Amygdala (tissue), 56 donors: Measurements from ENCODE around the gene PHF21B.
"Not testable (repeated sequence)": the region's sequence is repeated elsewhere in the genome, so short reads cannot be mapped to it uniquely, and the experiment has no call there.

Source experiments
- DNase-seq, 56 donors: peaks; one replicate each; lab custom pipeline; 2025; lab: John Stamatoyannopoulos, UW

Gene PHF21B

GRCh38 chr22:44925465-44926123 lies 84.2 kb downstream of the PHF21B start:
- no peak for DNase-seq

- DNase-seq, result no peak
Measured at GRCh38 chr22:44924710-44925109, 85.1 kb downstream of the PHF21B start.

GRCh38 chr22:44924098-44924497 lies 85.7 kb downstream of the PHF21B start:
- no peak for DNase-seq

GRCh38 chr22:44921766-44922165 lies 88.0 kb downstream of the PHF21B start:
- DNase-seq, result not testable (repeated sequence)

- DNase-seq, result no peak
Measured at GRCh38 chr22:44920183-44920582, 89.6 kb downstream of the PHF21B start.

GRCh38 chr22:44919691-44920090 lies 90.1 kb downstream of the PHF21B start:
- no peak for DNase-seq

GRCh38 chr22:44918925-44919392 lies 90.8 kb downstream of the PHF21B start:
- no peak for DNase-seq

- no peak for DNase-seq
Measured at GRCh38 chr22:44918166-44918924, 91.5 kb downstream of the PHF21B start.

- no peak for DNase-seq
Measured at GRCh38 chr22:44917372-44918165, 92.2 kb downstream of the PHF21B start.

GRCh38 chr22:44916281-44917231 lies 93.2 kb downstream of the PHF21B start:
- no peak for DNase-seq

- no peak for DNase-seq
Measured at GRCh38 chr22:44915441-44915840, 94.4 kb downstream of the PHF21B start.

- DNase-seq, result no peak
Measured at GRCh38 chr22:44914026-44914721, 95.6 kb downstream of the PHF21B start.

- no peak for DNase-seq
Measured at GRCh38 chr22:44913198-44913983, 96.4 kb downstream of the PHF21B start.

GRCh38 chr22:44909241-44909640 lies 100.6 kb downstream of the PHF21B start:
- DNase-seq, result no peak

GRCh38 chr22:44907765-44908737 lies 101.8 kb downstream of the PHF21B start:
- DNase-seq, result no peak

GRCh38 chr22:44906999-44907644 lies 102.7 kb downstream of the PHF21B start:
- DNase-seq, result no peak
